Measurements from ENCODE around the gene ZNF688.
A peak's percentile ranks its signal among the peaks of the same experiment; 100 is the strongest.
"Not testable (repeated sequence)": the region's sequence is repeated elsewhere in the genome, so short reads cannot be mapped to it uniquely, and the experiment has no call there.

The ZNF688 gene

GRCh38 chr16:30533748-30534367 lies 37.7 kb downstream of the ZNF688 start:
- peak; percentile 29 for DNase-seq (ENCODE audit: low spot score)

- no peak for DNase-seq (ENCODE audit: low spot score)
These were observed 38.4 kb downstream of the ZNF688 start for GRCh38 chr16:30533146-30533522.

- DNase-seq (ENCODE audit: low spot score), result no peak
These were observed 39.0 kb downstream of the ZNF688 start for GRCh38 chr16:30532285-30533145.

- DNase-seq (ENCODE audit: low spot score), result no peak
These were observed 41.1 kb downstream of the ZNF688 start for GRCh38 chr16:30530163-30531037.

- DNase-seq (ENCODE audit: low spot score), result no peak
These were observed 42.6 kb downstream of the ZNF688 start for GRCh38 chr16:30528799-30529457.

- DNase-seq (ENCODE audit: low spot score), result peak; percentile 92
These were observed 43.8 kb downstream of the ZNF688 start for GRCh38 chr16:30527635-30528178.

- peak; percentile 97 for DNase-seq (ENCODE audit: low spot score)
These were observed 44.5 kb downstream of the ZNF688 start for GRCh38 chr16:30526823-30527634.

- DNase-seq (ENCODE audit: low spot score), result peak; percentile 31
These were observed 45.2 kb downstream of the ZNF688 start, which contains the start of gene ZNF768 for GRCh38 chr16:30526137-30526822. ZNF768 (minus strand) TSS chr16:30526566; CDS start chr16:30526413, 153 bp downstream.

GRCh38 chr16:30525844-30526136 lies 45.7 kb downstream of the ZNF688 start:
- no peak for DNase-seq (ENCODE audit: low spot score)

GRCh38 chr16:30524575-30525568 lies 46.6 kb downstream of the ZNF688 start:
- DNase-seq (ENCODE audit: low spot score), result no peak

GRCh38 chr16:30523768-30524574 lies 47.5 kb downstream of the ZNF688 start:
- no peak for DNase-seq (ENCODE audit: low spot score)

GRCh38 chr16:30522702-30523463 lies 48.6 kb downstream of the ZNF688 start:
- not testable (repeated sequence) for DNase-seq (ENCODE audit: low spot score)

GRCh38 chr16:30521873-30522641 lies 49.5 kb downstream of the ZNF688 start:
- no peak for DNase-seq (ENCODE audit: low spot score)

GRCh38 chr16:30521476-30521872 lies 50.0 kb downstream of the ZNF688 start:
- DNase-seq (ENCODE audit: low spot score), result no peak

Data from NAMALWA (cell line).